Esophagus (tissue), 2 donors: ENCODE measurements around the gene TBC1D24. TPM values are rescaled to one million over a fixed set of nuclear protein-coding genes. Genes with fewer than 3 reads are reported as not detected.

Source experiments
- H3K27ac ChIP-seq, 2 donors: one replicate each; pipeline ENCODE4 v1.5.1; 2013; ENCODE audit warnings: low read depth in 2 of 2, mild to moderate bottlenecking in 2 of 2, inconsistent platforms in 1 of 2, low read length in 1 of 2, moderate library complexity in 1 of 2
- H3K27me3 ChIP-seq, 2 donors: one replicate each; pipeline ENCODE4 v1.6.1; 2013; ENCODE audit warnings: low read length in 2 of 2, control low read depth in 1 of 2, mild to moderate bottlenecking in 1 of 2; ENCODE audit not compliant: insufficient read depth in 2 of 2, control insufficient read depth in 1 of 2
- H3K36me3 ChIP-seq, 2 donors: one replicate each; pipeline ENCODE4 v1.6.1; 2013; ENCODE audit warnings: low read length in 1 of 2; ENCODE audit not compliant: control insufficient read depth in 2 of 2, insufficient read depth in 2 of 2
- H3K4me1 ChIP-seq, 2 donors: one replicate each; pipeline ENCODE4 v1.6.1; 2013; ENCODE audit warnings: low read length in 1 of 2; ENCODE audit not compliant: control insufficient read depth in 2 of 2, insufficient read depth in 2 of 2
- H3K4me3 ChIP-seq, 2 donors: one replicate each; pipeline ENCODE4 v1.5.1; 2013; ENCODE audit warnings: low read length in 2 of 2, mild to moderate bottlenecking in 2 of 2, low read depth in 1 of 2, moderate library complexity in 1 of 2
- H3K9me3 ChIP-seq, 2 donors: one replicate each; pipeline ENCODE4 v1.6.1; 2013; ENCODE audit warnings: mild to moderate bottlenecking in 2 of 2, low read depth in 1 of 2, low read length in 1 of 2, moderate library complexity in 1 of 2; ENCODE audit not compliant: control insufficient read depth in 2 of 2, insufficient read depth in 1 of 2
- WGBS, 2 donors: extraction: QIAGEN DNeasy Blood & Tissue Kit; methylation state at CpG; one replicate each; pipeline ENCODE4 v1.1.7; 2013; 5-methylcytosine and 5-hydroxymethylcytosine counted together
- polyA plus RNA-seq, 2 donors: library from polyadenylated mRNA; stranded (reverse); fragments of 200-250 nt; gene quantifications; one replicate each; pipeline ENCODE4 v1.2.3, GENCODE V29; 2013
- donor health status: healthy with polysubstance abuse.
- donor health status: Bipolar disorder and iron deficiency.

The TBC1D24 gene
- polyA plus RNA-seq, 2 donors: 1.3 to 2.8 TPM

DNA sequence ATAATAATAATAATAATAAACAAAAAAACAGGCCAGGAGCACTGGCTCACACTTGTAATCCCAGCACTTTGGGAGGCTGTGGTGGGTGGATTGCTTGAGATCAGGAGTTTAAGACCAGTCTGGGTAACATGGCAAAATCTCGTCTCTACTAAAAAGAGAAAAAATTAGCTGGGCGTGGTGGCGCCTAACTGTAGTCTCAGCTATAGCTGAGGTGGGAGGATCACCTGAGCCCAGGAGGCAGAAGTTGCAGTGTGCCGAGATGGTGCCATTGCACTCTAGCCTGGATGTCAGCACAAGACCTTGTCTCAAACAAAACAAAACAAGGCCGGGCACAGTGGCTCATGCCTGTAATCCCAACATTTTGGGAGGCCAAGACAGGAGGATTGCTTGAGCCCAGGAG lies 20.1 kb downstream of the TBC1D24 start:
- 93 to 95% methylated on average over 5 of the region's 5 CpGs for WGBS, 2 donors

DNA sequence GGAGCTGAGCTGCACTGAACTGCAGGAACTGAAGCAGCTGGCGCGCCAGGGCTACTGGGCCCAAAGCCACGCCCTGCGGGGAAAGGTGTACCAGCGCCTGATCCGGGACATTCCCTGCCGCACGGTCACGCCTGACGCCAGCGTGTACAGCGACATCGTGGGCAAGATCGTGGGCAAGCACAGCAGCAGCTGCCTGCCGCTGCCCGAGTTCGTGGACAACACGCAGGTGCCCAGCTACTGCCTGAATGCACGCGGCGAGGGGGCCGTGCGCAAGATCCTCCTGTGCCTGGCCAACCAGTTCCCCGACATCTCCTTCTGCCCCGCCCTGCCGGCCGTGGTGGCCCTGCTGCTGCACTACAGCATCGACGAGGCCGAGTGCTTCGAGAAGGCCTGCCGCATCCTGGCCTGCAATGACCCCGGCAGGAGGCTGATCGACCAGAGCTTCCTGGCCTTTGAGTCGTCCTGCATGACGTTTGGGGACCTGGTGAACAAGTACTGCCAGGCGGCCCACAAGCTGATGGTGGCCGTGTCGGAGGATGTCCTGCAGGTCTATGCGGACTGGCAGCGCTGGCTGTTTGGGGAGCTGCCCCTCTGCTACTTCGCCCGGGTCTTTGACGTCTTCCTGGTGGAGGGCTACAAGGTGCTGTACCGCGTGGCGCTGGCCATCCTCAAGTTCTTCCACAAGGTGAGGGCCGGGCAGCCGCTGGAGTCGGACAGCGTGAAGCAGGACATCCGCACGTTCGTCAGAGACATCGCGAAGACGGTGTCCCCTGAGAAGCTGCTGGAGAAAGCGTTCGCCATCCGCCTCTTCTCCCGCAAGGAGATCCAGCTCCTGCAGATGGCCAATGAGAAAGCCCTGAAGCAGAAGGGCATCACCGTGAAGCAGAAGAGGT lies 21.5 kb downstream of the TBC1D24 start:
- peaks cover 0 to 41% of the 10 kb centered on the region in 2 donors for H3K4me1 ChIP-seq
- H3K27ac ChIP-seq: no peak overlapping the region
- H3K4me3 ChIP-seq: peak overlapping the region in 1 of 2 donors; percentile 4
- H3K9me3 ChIP-seq: no peaks in the 10 kb centered on the region
- peaks cover 0 to 10% of the 10 kb centered on the region in 2 donors for H3K36me3 ChIP-seq
- no peaks in the 10 kb centered on the region for H3K27me3 ChIP-seq
- 79 to 87% methylated on average over 58 to 62 of the region's 62 CpGs for WGBS, 2 donors

More for the DNA sequence above, 20.1 kb downstream of the TBC1D24 start:
- Histone ChIP-seq H3K27me3 (no peaks in the 10 kb centered on the region), H3K9me3 (no peaks in the 10 kb centered on the region), H3K4me3 (no peak overlapping the region), H3K36me3 (peaks cover 0 to 10% of the 10 kb centered on the region in 2 donors), H3K27ac (no peak overlapping the region), H3K4me1 (peaks cover 0 to 39% of the 10 kb centered on the region in 2 donors)

DNA sequence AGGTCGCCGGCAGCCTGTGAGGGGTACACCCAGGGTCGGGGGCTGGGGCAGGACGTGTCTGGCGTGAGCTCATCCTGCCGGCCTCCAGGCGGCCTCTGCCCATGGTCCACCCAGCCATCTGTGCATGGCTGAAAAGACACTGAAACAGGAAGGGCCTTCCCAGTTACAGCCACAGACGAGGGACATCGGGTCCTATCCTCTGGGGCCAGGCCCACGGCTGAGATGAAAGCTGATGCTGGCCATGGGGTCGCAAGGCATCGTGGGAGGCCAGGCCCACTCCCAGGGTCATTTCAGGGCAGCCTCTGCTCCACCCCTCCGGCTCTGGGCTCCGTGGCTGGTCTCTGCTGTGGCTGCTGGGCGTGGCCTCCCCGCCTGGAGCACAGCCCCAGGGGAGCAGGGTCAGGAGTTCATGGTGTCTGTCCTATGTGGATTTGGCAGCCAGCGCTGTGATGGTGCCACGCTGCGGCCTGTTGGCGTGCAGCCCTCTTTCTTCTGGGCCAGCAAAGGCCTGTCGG lies 22.2 kb downstream of the TBC1D24 start:
- peaks cover 0 to 10% of the 10 kb centered on the region in 2 donors for H3K36me3 ChIP-seq
- H3K4me3 ChIP-seq: no peak overlapping the region
- H3K9me3 ChIP-seq: no peaks in the 10 kb centered on the region
- H3K4me1 ChIP-seq: peaks cover 0 to 44% of the 10 kb centered on the region in 2 donors
- WGBS, 2 donors: 52 to 64% methylated on average over 21 of the region's 21 CpGs
- H3K27me3 ChIP-seq: no peaks in the 10 kb centered on the region
- H3K27ac ChIP-seq: no peak overlapping the region

DNA sequence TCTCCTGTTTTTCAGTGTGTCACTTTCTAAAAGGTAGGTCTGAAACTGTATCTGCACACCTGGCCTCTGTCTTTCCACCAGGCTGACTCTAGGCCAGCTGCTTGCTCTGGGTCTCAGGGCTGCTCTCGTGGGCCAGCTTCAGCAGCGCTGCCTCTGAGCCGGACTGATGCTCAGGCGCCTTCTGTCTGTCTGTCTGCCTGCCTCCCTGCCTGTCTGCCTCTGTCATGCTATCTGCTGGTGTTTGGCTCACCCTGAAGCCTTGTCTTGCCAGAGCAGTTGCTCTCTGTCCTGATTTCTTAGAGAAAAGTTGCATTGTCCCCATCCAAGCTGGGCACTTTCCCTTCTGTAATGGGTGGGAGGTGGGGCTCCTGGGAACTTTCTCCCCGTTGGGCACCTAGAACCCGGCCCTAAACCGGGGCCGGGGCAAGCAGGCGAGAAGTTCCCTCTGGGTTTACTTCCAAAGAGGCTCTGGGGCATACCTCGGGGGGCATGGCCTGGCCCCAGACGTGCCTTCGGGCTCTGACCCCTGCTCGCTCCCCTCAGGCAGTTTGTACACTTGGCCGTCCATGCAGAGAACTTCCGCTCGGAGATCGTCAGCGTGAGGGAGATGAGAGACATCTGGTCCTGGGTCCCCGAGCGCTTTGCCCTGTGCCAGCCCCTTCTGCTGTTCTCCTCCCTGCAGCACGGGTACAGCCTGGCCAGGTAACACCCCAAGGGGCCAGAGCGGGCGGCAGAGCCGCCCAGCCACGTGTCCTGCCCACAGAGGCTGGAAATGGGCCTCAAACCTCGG lies 23.0 kb downstream of the TBC1D24 start:
- Histone ChIP-seq H3K9me3 (no peaks in the 10 kb centered on the region), H3K4me3 (no peak overlapping the region), H3K27me3 (no peaks in the 10 kb centered on the region), H3K4me1 (peaks cover 0 to 44% of the 10 kb centered on the region in 2 donors), H3K27ac (no peak overlapping the region), H3K36me3 (peaks cover 0 to 10% of the 10 kb centered on the region in 2 donors)
- WGBS, 2 donors: 70 to 77% methylated on average over 26 of the region's 26 CpGs

DNA sequence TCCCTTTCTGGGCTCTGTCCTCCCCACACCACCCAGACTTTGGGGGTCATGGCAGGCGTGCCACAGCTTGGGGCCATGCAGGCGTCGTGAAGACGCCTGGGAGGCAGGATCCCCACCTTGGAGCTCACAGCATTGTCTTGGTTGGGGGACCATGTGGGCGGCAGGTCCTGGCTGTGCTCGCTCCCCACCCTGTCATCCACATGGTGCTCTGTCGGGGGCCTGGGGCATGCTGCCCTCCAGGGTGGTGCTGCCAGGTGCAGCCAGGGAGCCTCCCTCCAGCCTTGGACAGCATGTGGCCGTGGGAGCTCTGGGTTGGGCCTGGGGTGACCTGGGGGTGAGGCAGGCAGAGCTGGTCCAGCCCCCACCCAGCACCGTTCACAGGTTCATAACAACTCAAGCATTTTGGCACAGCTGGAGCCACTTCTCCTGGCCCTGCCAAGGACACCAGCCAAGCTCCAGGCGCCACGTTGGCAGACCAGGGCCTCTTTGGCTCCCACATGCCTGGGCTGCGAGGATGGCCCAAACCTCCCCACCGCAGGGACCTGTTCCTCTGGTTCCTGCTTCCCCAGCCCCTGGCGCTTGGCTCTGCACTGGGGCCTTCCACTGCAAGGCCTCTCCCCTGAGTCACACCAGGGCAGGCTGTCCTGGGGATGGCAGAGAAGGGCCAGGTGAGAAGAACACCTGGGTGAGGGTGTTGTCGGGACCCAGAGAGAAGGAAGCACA lies 23.8 kb downstream of the TBC1D24 start:
- Histone ChIP-seq H3K27ac (peak overlapping the region; percentile 66 to 85), H3K4me1 (peaks cover 0 to 44% of the 10 kb centered on the region in 2 donors), H3K36me3 (peaks cover 0 to 10% of the 10 kb centered on the region in 2 donors), H3K27me3 (no peaks in the 10 kb centered on the region), H3K9me3 (no peaks in the 10 kb centered on the region), H3K4me3 (no peak overlapping the region)
- 54 to 68% methylated on average over 15 of the region's 15 CpGs for WGBS, 2 donors

DNA sequence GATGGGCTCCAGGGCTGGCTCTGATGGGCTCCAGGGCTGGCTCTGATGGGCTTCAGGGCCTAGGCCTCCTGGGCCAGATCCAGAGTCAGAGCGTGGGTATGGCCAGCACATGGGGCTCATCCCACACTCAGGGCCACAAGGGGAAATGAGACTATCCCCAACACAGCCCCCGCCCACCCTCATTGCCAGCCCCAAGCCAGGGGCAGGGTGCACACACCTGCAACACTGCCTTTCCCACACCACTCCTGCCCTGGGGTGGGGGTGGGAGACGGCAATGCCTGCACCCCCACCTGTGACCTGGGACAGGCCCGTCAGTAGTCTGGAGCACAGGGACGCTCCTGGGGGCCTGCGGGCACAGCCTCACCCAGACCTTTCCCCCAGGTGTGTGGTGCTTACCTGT lies 24.5 kb downstream of the TBC1D24 start:
- 74 to 75% methylated on average over 6 of the region's 6 CpGs for WGBS, 2 donors
- Histone ChIP-seq H3K27ac (peak overlapping the region; percentile 66 to 85), H3K27me3 (no peaks in the 10 kb centered on the region), H3K4me3 (no peak overlapping the region), H3K4me1 (peaks cover 0 to 44% of the 10 kb centered on the region in 2 donors), H3K36me3 (peaks cover 0 to 10% of the 10 kb centered on the region in 2 donors), H3K9me3 (no peaks in the 10 kb centered on the region)

DNA sequence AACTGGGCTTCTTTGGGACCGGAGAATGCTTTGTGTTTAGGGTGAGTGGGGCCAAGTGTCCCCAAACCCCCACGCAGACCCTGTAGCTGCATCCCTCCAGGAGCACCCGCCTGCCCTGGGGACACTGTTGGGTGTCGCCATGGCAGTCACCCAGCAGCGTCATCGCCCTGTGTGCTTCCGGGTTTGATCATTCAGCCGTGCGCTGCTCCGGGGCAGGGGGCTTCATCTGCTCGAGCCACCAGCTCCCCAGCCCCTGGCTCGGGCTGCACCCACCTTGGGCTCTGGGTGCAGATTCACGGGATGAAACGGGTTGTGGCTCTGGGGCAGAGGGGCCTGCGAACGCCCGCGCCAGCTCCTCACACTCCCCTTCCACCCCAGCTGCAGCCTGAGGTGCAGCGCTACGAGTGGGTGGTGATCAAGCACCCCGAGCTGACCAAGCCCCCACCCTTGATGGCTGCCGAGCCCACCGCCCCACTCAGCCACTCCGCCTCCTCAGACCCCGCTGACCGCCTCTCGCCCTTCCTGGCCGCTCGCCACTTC lies 25.0 kb downstream of the TBC1D24 start:
- Histone ChIP-seq H3K27me3 (no peaks in the 10 kb centered on the region), H3K4me1 (peaks cover 0 to 44% of the 10 kb centered on the region in 2 donors), H3K4me3 (no peak overlapping the region), H3K36me3 (peaks cover 0 to 10% of the 10 kb centered on the region in 2 donors), H3K9me3 (no peaks in the 10 kb centered on the region), H3K27ac (no peak overlapping the region)
- 74 to 83% methylated on average over 29 of the region's 29 CpGs for WGBS, 2 donors

DNA sequence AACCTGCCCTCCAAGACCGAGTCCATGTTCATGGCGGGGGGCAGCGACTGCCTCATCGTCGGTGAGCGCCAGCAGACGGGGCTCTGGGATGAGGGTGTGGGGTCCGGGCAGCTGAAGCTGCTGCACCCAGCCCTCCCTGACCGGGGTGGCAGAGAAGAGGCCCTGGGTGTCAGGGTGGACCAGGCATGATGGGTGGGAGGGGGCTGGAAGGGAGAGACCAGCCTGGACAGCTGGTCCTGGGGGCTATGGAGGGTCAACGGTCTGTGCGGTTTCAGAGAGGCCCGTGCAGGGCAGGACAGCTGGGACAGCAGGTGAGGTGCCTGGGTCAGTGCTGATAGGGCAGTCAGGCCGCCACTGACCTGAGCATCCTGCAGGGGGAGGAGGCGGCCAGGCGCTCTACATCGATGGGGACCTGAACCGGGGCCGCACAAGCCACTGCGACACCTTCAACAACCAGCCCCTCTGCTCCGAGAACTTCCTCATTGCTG lies 25.5 kb downstream of the TBC1D24 start:
- H3K27ac ChIP-seq: no peak overlapping the region
- H3K9me3 ChIP-seq: no peaks in the 10 kb centered on the region
- H3K27me3 ChIP-seq: no peaks in the 10 kb centered on the region
- no peak overlapping the region for H3K4me3 ChIP-seq
- peaks cover 0 to 10% of the 10 kb centered on the region in 2 donors for H3K36me3 ChIP-seq
- H3K4me1 ChIP-seq: peaks cover 0 to 44% of the 10 kb centered on the region in 2 donors
- 83 to 87% methylated on average over 20 of the region's 20 CpGs for WGBS, 2 donors
